ENCODE results near the gene NFKBIE.
"Not testable (repeated sequence)": the region's sequence is repeated elsewhere in the genome, so short reads cannot be mapped to it uniquely, and the experiment has no call there.

The NFKBIE gene, protein sequence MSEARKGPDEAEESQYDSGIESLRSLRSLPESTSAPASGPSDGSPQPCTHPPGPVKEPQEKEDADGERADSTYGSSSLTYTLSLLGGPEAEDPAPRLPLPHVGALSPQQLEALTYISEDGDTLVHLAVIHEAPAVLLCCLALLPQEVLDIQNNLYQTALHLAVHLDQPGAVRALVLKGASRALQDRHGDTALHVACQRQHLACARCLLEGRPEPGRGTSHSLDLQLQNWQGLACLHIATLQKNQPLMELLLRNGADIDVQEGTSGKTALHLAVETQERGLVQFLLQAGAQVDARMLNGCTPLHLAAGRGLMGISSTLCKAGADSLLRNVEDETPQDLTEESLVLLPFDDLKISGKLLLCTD

DNA sequence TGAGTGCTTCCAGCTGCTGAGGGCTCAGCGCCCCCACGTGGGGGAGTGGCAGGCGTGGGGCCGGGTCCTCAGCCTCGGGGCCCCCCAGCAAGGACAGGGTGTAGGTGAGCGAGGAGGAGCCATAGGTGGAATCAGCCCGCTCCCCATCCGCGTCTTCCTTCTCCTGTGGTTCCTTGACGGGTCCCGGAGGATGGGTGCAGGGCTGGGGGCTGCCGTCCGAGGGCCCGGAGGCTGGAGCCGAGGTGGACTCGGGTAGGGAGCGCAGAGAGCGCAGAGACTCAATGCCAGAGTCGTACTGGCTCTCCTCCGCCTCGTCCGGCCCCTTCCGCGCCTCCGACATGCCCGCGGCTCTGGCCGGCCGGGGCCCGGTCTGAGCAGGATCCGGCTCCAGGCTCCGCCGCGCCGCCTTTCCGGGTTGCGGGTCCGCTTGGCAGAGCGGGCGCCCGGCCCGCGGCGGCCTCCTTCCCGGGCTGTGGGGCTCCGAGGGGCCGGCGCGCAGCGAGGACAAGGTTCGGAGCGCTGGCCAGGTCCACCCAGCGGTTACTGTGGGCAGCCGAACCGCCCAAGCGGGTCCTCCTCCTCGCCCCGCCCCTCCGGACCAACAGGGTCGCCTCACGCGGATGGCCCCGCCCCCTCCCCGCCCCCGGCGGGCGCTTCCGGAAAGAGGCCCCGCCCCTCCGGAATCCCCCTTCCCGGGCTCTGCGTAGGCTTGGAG lies at the start of gene NFKBIE:
TSS of gene NFKBIE (minus strand) at position 545 of the 715 bp plus-strand sequence. CDS start at position 340, 205 bp downstream.
- DNase-seq, result peak; percentile 96

- DNase-seq, result not testable (repeated sequence)
Observed at GRCh38 chr6:44314657-44315056, 49.3 kb upstream of the NFKBIE start.

- peak; percentile 94 for DNase-seq
Observed at GRCh38 chr6:44312901-44313788, 47.8 kb upstream of the NFKBIE start, which contains the start of gene AARS2. Gene AARS2 (minus strand): TSS chr6:44313347. CDS start chr6:44313323, 24 bp downstream.

- no peak for DNase-seq
Observed at GRCh38 chr6:44311767-44312166, 46.4 kb upstream of the NFKBIE start.

DNA sequence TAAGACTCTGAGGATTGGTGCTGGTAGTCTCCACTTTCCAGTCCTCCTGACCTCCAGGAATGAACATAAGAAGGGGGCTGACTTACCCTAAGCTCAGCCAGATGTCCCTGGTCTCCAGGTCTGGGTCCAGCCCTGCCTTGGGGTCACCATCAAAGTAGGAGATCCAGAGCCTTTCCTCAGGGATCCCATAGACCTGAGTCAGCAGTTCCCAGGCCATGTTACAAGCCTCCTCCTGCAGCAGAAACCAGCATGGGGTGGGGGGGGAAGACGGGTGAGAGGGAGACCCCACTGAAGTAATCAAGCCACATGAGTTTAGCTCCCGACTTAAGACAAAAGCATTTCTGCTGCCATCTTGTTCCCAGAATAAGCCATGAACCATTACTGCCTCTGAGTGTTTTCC lies 46.0 kb upstream of the NFKBIE start:
- DNase-seq, result no peak

GRCh38 chr6:44310241-44310640 lies 44.9 kb upstream of the NFKBIE start:
- no peak for DNase-seq

DNA sequence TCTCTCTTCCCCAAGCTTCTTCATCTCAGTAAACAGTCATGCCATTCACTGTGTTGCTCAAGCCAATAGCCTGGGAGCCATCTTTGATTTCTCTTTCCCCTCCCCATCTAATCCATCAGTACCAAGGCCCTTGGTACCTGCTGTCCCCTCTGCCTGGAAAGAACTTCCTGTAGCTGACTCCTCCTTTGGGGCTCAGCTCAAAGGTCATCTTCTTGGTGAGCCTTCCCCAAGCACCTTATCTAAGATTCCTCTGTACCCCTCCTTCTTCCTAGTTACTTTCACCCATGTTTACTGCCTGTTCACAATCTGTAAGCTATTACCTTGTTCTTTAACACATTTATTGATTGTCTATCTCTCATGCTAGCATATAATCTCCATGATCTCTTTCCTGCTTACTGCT lies 44.3 kb upstream of the NFKBIE start:
- DNase-seq, result no peak

- no peak for DNase-seq
Observed at GRCh38 chr6:44309092-44309491, 43.7 kb upstream of the NFKBIE start.

GRCh38 chr6:44307217-44307616 lies 41.9 kb upstream of the NFKBIE start:
- no peak for DNase-seq

DNA sequence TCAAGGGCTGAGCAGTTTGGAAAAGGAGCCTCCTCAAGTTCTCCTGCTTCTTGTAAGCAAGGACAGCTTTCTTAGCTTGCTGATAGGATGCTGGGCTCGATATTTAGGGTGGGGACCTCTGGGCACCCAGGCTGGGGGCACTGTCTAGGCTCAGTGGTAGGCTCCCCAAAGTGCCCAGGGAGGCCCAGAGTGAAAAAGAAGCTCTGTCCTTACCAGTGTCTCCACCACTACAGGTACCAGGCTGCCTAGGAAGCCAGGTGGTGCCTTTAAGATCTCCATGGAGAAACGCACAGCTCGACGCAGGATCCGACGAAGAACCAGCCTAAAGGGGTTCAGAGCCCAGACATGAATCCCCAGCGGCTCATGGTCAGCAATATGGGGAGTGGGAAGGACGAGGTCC lies 41.4 kb upstream of the NFKBIE start:
- no peak for DNase-seq

DNA sequence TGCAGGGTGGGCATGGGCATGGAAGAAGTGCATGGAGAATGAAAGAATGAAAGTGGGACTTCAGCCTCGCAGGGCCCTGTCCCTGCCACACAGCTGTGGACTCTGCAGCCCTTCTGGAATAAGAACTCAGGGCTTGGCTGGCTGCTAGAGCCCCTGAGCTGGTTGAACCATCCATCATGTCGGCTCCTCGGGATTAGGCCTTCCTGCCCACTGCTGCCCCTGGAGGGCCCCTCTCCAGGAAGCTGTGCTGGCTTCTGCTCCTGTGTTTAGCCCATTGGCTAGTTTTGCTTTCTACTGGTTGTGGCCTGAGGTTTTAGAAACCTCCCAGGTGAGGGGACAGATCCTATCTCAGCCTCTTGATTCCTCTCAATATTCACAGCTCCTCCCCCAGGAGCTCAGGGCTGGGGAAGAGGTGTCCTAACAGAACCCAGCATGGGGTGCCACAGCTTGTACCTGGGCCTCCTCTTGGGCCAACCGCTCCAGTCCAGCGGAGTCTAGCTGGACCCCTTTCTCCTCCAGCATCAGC lies 39.9 kb upstream of the NFKBIE start:
- no peak for DNase-seq

DNA sequence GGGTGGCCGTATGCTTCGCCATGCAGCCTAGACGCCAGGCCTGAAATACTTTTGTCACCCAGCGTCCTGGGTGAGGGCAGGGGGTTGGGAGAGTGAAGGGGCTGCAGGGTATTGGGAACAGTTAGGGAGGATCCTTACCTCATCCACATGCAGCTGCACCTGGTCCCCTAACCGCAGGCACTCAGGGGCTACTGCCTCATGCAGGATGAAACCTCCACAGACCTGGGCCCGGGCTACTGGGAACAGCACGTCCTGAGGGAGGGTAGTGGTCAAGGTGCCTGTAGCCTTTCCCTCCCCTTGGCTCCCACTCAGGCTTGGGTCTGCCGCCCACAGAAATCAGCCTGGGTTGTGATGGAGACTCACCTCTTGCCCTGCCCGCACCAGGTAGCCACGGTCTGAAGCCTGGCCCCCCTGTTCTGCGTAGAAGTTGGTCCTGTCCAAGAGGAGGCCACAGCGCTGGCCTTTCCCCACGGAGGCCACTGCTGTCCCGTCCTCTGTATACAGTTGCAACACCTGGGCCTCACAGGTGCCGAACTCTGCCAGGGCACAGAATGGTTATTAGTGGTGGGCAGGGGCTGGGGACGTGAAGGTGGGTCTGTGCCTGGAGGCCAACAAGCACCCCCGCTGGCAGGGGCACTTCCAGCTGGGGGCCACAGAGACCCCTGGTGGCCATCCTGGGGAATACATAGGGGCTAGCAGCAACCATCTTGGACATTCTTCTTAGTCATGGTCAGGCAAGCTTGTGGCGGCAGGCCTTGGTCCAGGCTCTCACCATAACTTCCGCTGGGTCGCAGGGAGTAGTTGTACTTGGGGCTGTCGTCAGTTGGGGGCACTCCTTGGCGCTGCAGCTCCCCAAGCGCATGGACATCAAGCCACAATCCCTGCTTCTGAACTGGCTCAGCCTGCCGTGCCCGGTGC lies 39.2 kb upstream of the NFKBIE start:
- peak; percentile 49 for DNase-seq

DNA sequence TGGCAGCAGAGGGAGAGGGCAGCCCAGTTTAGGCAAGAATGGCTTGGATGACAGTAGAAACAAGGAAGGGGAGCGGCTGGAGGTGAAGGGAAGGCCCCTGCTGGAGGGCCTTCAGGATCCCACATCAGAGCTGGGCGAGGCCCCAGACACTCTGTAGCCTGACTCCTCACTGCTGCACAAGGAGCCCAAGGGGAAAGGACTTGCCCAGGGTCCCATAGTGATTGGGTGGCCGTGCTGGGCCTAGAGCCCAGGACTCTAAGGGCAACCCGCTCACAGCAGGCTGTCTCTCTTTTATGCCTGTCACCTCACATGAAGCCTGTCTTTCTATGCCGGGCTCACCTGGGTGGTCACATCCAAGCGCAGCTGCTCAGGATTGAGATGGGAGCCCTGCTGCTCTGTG lies 38.5 kb upstream of the NFKBIE start:
- DNase-seq, result no peak

DNA sequence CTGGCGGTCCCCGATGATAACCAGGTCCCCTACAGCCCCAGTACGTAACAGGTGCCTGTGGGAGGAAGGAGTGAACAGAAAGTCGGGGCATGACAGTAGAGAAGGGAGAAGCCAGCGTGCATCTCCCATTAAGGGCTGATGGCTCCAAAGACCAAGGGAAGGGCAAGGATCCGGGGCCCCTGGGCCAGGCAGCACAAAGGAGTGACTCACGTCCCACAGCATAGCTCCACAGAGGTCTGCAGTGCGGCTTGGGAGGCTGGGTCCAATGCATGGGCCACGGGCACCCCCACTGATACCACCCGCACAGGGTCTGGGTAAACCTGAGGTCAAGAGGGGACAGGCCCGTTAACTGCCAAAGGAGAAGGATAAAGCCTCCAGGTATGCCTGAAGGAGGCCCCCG lies 37.5 kb upstream of the NFKBIE start:
- no peak for DNase-seq

DNA sequence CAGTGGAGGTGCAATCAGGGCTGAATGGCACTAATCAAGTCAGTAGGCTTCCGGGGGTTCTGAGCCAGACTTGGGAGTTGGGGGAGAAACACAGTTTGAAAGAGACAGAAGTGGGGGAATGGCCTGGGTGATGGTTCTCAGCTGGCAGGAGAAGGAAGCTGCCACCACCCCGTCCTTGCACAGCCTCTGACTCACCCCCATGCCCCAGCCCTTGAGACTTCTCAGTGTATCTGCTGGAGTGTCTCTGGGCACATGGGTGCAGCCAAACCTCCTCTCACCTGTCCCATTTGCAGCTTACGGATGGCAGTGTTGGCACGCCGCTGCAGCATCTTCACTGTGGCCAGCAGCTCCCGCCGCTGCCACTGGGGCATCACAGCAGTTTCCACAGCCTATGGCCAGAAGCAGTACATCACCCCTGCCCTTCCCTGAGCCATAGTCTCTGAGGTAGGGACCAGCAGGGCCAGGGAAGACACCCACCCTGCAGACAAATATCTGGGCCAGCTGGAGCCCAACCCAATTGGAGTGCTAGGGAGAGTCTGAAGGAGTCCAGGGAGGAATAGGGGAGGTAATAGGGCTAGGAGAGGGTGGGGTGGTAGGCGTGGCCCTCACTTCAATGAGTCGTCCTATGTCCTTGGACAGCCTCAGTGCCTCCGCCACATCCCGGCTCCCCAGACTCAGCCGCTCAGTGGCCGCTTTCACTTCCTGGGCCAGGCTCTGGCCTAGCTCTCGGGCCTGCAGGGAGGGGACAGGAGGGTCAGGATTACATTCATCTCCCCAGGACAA lies 36.6 kb upstream of the NFKBIE start:
- no peak for DNase-seq

- DNase-seq, result no peak
Observed at GRCh38 chr6:44301106-44301505, 35.8 kb upstream of the NFKBIE start.

GRCh38 chr6:44300292-44300823 lies 35.0 kb upstream of the NFKBIE start:
- no peak for DNase-seq

GRCh38 chr6:44298864-44299263 lies 33.5 kb upstream of the NFKBIE start:
- no peak for DNase-seq

- DNase-seq, result no peak
Observed at GRCh38 chr6:44298055-44298803, 32.9 kb upstream of the NFKBIE start.

All from activated CD4-positive, alpha-beta T cell treated with anti-CD3 and anti-CD28 coated beads, Interleukin-10, Interleukin-2, amounts not matched to agents 100 ng/mL and 50 ng/mL, durations not matched to agents 16 hours and 8 hours (primary cell).